IMR-90 (cell line): ENCODE results near the gene NINJ2. TPM values are rescaled to one million over a fixed set of nuclear protein-coding genes. Genes with fewer than 3 reads are reported as not detected.

Experiments used
- ATAC-seq: fragments of 200-7000 bp; cut with Tn5 transposase; 2 replicates; pipeline ENCODE4 v1.9.1; 2020; ENCODE audit warnings: low read depth, mild to moderate bottlenecking, moderate library complexity
- BruUV-seq: library from RNA; stranded (reverse); fragments of 400-500 nt; replicated peaks from 2 replicates; lab custom pipeline; 2021; lab: Mats Ljungman, UMichigan
- CTCF ChIA-PET: fragments of 300-600 bp; formaldehyde crosslinking; extraction: SDS; loops from one replicate; lab custom pipeline; 2021; ENCODE audit warnings: antibody characterized with exemption; lab: Yijun Ruan, JAX
- POLR2A ChIA-PET: fragments of 300-600 bp; sonication (Branson Sonifier 250); formaldehyde crosslinking; loops from one replicate; lab custom pipeline; 2022; ENCODE audit warnings: antibody characterized with exemption; ENCODE audit not compliant: unreplicated experiment; lab: Charles Lee
- DNase-seq: peaks from one replicate; pipeline ENCODE4 v3.0.0; 2013
- H2AFZ ChIP-seq: replicated peaks from 2 replicates; pipeline ENCODE3; 2013; ENCODE audit warnings: low read length, mild to moderate bottlenecking; ENCODE audit not compliant: poor library complexity
- H2AK5ac ChIP-seq: 2 replicates; pipeline ENCODE4 v1.6.1; 2013; ENCODE audit warnings: low read depth, low read length, inconsistent platforms
- H2AK9ac ChIP-seq: replicated peaks from 2 replicates; pipeline ENCODE3; 2013; ENCODE audit warnings: mild to moderate bottlenecking, low read depth, low read length, moderate library complexity; ENCODE audit not compliant: poor library complexity
- H2BK120ac ChIP-seq: 2 replicates; pipeline ENCODE4 v1.6.1; 2013; ENCODE audit warnings: low read depth, low read length, inconsistent platforms
- H2BK15ac ChIP-seq: 3 replicates; pipeline ENCODE4 v1.6.1; 2013; ENCODE audit warnings: low read depth, low read length, inconsistent platforms
- H2BK20ac ChIP-seq: 2 replicates; pipeline ENCODE4 v1.6.1; 2013; ENCODE audit warnings: low read depth, mild to moderate bottlenecking, inconsistent platforms, low read length, moderate library complexity
- H2BK5ac ChIP-seq: 2 replicates; pipeline ENCODE4 v1.6.1; 2013; ENCODE audit warnings: mild to moderate bottlenecking, low read depth, low read length, inconsistent platforms; ENCODE audit not compliant: poor library complexity, severe bottlenecking
- H3K14ac ChIP-seq: replicated peaks from 2 replicates; pipeline ENCODE4 v1.6.1; 2013; ENCODE audit warnings: low read depth, low read length, inconsistent platforms
- H3K18ac ChIP-seq: 2 replicates; pipeline ENCODE4 v1.6.1; 2013; ENCODE audit warnings: low read depth, low read length, control low read depth
- H3K23ac ChIP-seq: 2 replicates; pipeline ENCODE4 v1.6.1; 2013; ENCODE audit warnings: low read depth, low read length, inconsistent platforms
- H3K27ac ChIP-seq: 2 replicates; pipeline ENCODE4 v1.5.1; 2013; ENCODE audit warnings: mild to moderate bottlenecking, control low read depth, low read length; ENCODE audit not compliant: insufficient read depth
- H3K27me3 ChIP-seq: 2 replicates; pipeline ENCODE4 v1.6.1; 2013; ENCODE audit warnings: low read length; ENCODE audit not compliant: control insufficient read depth, insufficient read depth
- H3K36me3 ChIP-seq: 2 replicates; pipeline ENCODE4 v1.6.1; 2013; ENCODE audit warnings: low read length, mixed read lengths; ENCODE audit not compliant: control insufficient read depth, insufficient read depth
- H3K4ac ChIP-seq: 2 replicates; pipeline ENCODE4 v1.6.1; 2013; ENCODE audit warnings: low read depth, low read length, inconsistent platforms
- H3K4me1 ChIP-seq: 2 replicates; pipeline ENCODE4 v1.6.1; 2013; ENCODE audit warnings: low read length, mixed read lengths; ENCODE audit not compliant: control insufficient read depth, insufficient read depth
- H3K4me2 ChIP-seq: 2 replicates; pipeline ENCODE4 v1.6.1; 2013; ENCODE audit warnings: low read depth, mild to moderate bottlenecking, control low read depth, low read length, moderate library complexity
- H3K4me3 ChIP-seq: 2 replicates; pipeline ENCODE4 v1.5.1; 2013; ENCODE audit warnings: low read depth, mild to moderate bottlenecking, control low read depth, low read length, moderate library complexity; ENCODE audit not compliant: insufficient read depth
- H3K56ac ChIP-seq: 2 replicates; pipeline ENCODE4 v1.6.1; 2013; ENCODE audit warnings: low read length, inconsistent platforms; ENCODE audit not compliant: insufficient read depth; ENCODE audit errors: extremely low read depth
- H3K79me1 ChIP-seq, 2 experiments: 2 replicates each; pipeline ENCODE4 v1.6.1; 2013; ENCODE audit warnings: low read length in 2 of 2, inconsistent platforms in 1 of 2, low read depth in 1 of 2
- H3K9ac ChIP-seq: 2 replicates; pipeline ENCODE4 v1.6.1; 2013; ENCODE audit warnings: low read depth, low read length, control low read depth
- H3K9me1 ChIP-seq: 2 replicates; pipeline ENCODE4 v1.6.1; 2013; ENCODE audit warnings: low read length, inconsistent platforms; ENCODE audit not compliant: insufficient read depth
- H3K9me3 ChIP-seq: 2 replicates; pipeline ENCODE4 v1.6.1; 2013; ENCODE audit warnings: low read length; ENCODE audit not compliant: control insufficient read depth, insufficient read depth
- H4K20me1 ChIP-seq: 2 replicates; pipeline ENCODE4 v1.6.1; 2013; ENCODE audit warnings: low read length, inconsistent platforms; ENCODE audit not compliant: insufficient read depth
- H4K5ac ChIP-seq: 2 replicates; pipeline ENCODE4 v1.6.1; 2013; ENCODE audit warnings: mild to moderate bottlenecking, low read depth, low read length, control low read depth
- H4K8ac ChIP-seq, 2 experiments: 2 replicates each; pipeline ENCODE4 v1.6.1; 2013; ENCODE audit warnings: low read depth in 2 of 2, low read length in 2 of 2, control low read depth in 1 of 2, inconsistent platforms in 1 of 2
- H4K91ac ChIP-seq: 2 replicates; pipeline ENCODE4 v1.6.1; 2013; ENCODE audit warnings: low read depth, low read length, inconsistent platforms; ENCODE audit not compliant: insufficient read depth
- CTCF ChIP-seq: conservative IDR thresholded peaks from 2 replicates; pipeline ENCODE4 v1.5.1; 2012; ENCODE audit warnings: mild to moderate bottlenecking, low read depth, low read length, improper control_type of control experiment
- ELK1 ChIP-seq: fragments of 150-350 bp; IDR thresholded peaks from 2 replicates; pipeline ENCODE4 v1.6.1; 2016; ENCODE audit warnings: low read depth, mild to moderate bottlenecking, low read length, moderate library complexity, borderline replicate concordance
- FOS ChIP-seq: fragments of 150-350 bp; IDR thresholded peaks from 2 replicates; pipeline ENCODE4 v1.6.1; 2016; ENCODE audit warnings: low read depth, low read length
- MXI1 ChIP-seq: IDR thresholded peaks from 2 replicates; pipeline ENCODE4 v1.6.1; 2012; ENCODE audit warnings: low read depth, mild to moderate bottlenecking, low read length, moderate library complexity, borderline replicate concordance
- NFE2L2 ChIP-seq: fragments of 150-350 bp; IDR thresholded peaks from 2 replicates; pipeline ENCODE4 v1.6.1; 2016; ENCODE audit warnings: low read depth, mild to moderate bottlenecking, low read length
- SMC3 ChIP-seq: fragments of 150-350 bp; IDR thresholded peaks from 2 replicates; pipeline ENCODE4 v1.6.1; 2016; ENCODE audit warnings: low read depth, mild to moderate bottlenecking, antibody characterized with exemption, low read length, moderate library complexity
- USF2 ChIP-seq: fragments of 150-350 bp; IDR thresholded peaks from 2 replicates; pipeline ENCODE4 v1.6.1; 2017; ENCODE audit warnings: mild to moderate bottlenecking, antibody characterized with exemption, low read length, low read depth
- WGBS, 2 experiments: methylation state at CpG; one replicate each; pipeline versions ENCODE4 v1.1.5 to v1.1.7; 2013; ENCODE audit warnings: missing lambda C conversion rate in 2 of 2; ENCODE audit not compliant: insufficient read length in 1 of 2; ENCODE audit errors: extremely low coverage in 2 of 2; 5-methylcytosine and 5-hydroxymethylcytosine counted together
- dilution Hi-C: fragments of 300-500 bp; cut with HindIII; formaldehyde crosslinking; loops from one replicate; pipeline ENCODE4 v1.14.3; 2018; ENCODE audit warnings: low sequenced_read_pairs; ENCODE audit not compliant: unreplicated experiment
- in situ Hi-C: fragments of 300-500 bp; cut with MboI; formaldehyde crosslinking; loops from 3 replicates; pipeline ENCODE4 v1.14.3; 2019; ENCODE audit warnings: low sequenced_read_pairs, inconsistent platforms, mixed read lengths
- intact Hi-C: fragments of 100-400 bp; cut with micrococcal nuclease; formaldehyde crosslinking; loops from 2 replicates; pipeline ENCODE4 v1.10.0; 2022
- polyA plus RNA-seq, 3 experiments: library from polyadenylated mRNA; depleted of rRNA; stranded (reverse); fragments of >200 nt; gene quantifications; 2 replicates each; pipeline ENCODE4 v1.2.3, GENCODE V29; 2012; ENCODE audit warnings: low replicate concordance in 1 of 3
- total RNA-seq: library from RNA; depleted of rRNA; stranded (reverse); fragments of >200 nt; gene quantifications from 2 replicates; pipeline ENCODE4 v1.2.3, GENCODE V29; 2012

NINJ2 gene
- total and polyA plus RNA-seq, 2 of the 4 experiments (the other 2 are of a cell fraction): not detected

- ChIA-PET CTCF (no interaction called here), POLR2A (no interaction called here)
- in situ Hi-C loops: no loop called here
- peaks cover 23% of the 10 kb centered on the region for H3K27me3 ChIP-seq
- no peaks in the 10 kb centered on the region for H3K79me1 ChIP-seq
- H3K4me3 ChIP-seq: no peak overlapping the region
- H3K9me3 ChIP-seq: 0 out of 2 replicates have a peak, but pooled peaks cover 2% of the 10 kb centered on the region
- H3K27ac ChIP-seq: no peak overlapping the region
- H2BK15ac ChIP-seq: no peak overlapping the region
- DNase-seq (no peak), ATAC-seq (no peak)
- H3K9ac ChIP-seq: no peak overlapping the region
- no peak overlapping the region for H3K56ac ChIP-seq
- no peaks in the 10 kb centered on the region for H3K36me3 ChIP-seq
- no peak overlapping the region for H2AFZ ChIP-seq
- H2BK120ac ChIP-seq: no peak overlapping the region
- H4K8ac ChIP-seq: no peak overlapping the region
- H2BK20ac ChIP-seq: no peak overlapping the region
- H4K20me1 ChIP-seq: no peaks in the 10 kb centered on the region
- intact Hi-C loops: no loop called here
- no peak overlapping the region for H3K23ac ChIP-seq
- no peak overlapping the region for H3K4ac ChIP-seq
- no peaks in the 10 kb centered on the region for H3K4me1 ChIP-seq
- dilution Hi-C loops: no loop called here
- no peak for TF ChIP-seq MXI1
- no peak for TF ChIP-seq SMC3
- no peak for TF ChIP-seq FOS
- TF ChIP-seq ELK1: no peak
- TF ChIP-seq NFE2L2: no peak
- TF ChIP-seq USF2: no peak
- no peak for TF ChIP-seq CTCF
- no peak overlapping the region for H2AK9ac ChIP-seq
- 86% methylated on average over 8 of the region's 13 CpGs; no CpG with 5 or more reads in 1 of the 2 experiments for WGBS, 2 experiments
- no peak overlapping the region for H2BK5ac ChIP-seq
- H4K91ac ChIP-seq: no peak overlapping the region
- no TSS peak for BruUV-seq
- H2AK5ac ChIP-seq: no peak overlapping the region
- H4K5ac ChIP-seq: no peak overlapping the region
- H3K14ac ChIP-seq: no peak overlapping the region
- no peaks in the 10 kb centered on the region for H3K9me1 ChIP-seq
- no peak overlapping the region for H3K4me2 ChIP-seq
- no peak overlapping the region for H3K18ac ChIP-seq
These were observed 63.5 kb downstream of the NINJ2 start for GRCh38 chr12:599756-600155.
